HepG2 (cell line): ENCODE measurements around the gene OR6B1. TPM values are rescaled to one million over a fixed set of nuclear protein-coding genes. Genes with fewer than 3 reads are reported as not detected.

ENCODE experiments used
- ATAC-seq: fragments of 200-7000 bp; cut with Tn5 transposase; 3 replicates; pipeline ENCODE4 v1.9.1; 2020; ENCODE audit warnings: mild to moderate bottlenecking, moderate library complexity
- BruUV-seq: library from RNA; stranded (reverse); fragments of 400-500 nt; replicated peaks from 2 replicates; lab custom pipeline; 2021; lab: Mats Ljungman, UMichigan
- CTCF ChIA-PET: fragments of 300-600 bp; formaldehyde crosslinking; extraction: SDS; loops from one replicate; lab custom pipeline; 2021; ENCODE audit warnings: low total read pairs, inconsistent platforms, low intra/inter-chr PET ratio; lab: Yijun Ruan, JAX
- POLR2A ChIA-PET: fragments of 350-600 bp; sonication (Branson Sonifier 250); formaldehyde crosslinking; loops from one replicate; lab custom pipeline; 2020; ENCODE audit warnings: antibody characterized with exemption, inconsistent platforms; lab: Yijun Ruan, JAX
- DNase-seq: peaks from one replicate; pipeline ENCODE4 v3.0.0-alpha.2; 2015; ENCODE audit warnings: low spot score
- FAIRE-seq: peaks from 3 replicates; lab custom pipeline; 2011; peaks lifted over from hg19 to GRCh38; lab: Jason Lieb, UNC
- H2AFZ ChIP-seq: one replicate; pipeline ENCODE4 v1.6.1; 2011; ENCODE audit warnings: low read length, inconsistent platforms
- H3K27ac ChIP-seq: fragments of 300-600 bp; 3 replicates; pipeline ENCODE4 v1.8.0; 2011; ENCODE audit warnings: mixed run types, mild to moderate bottlenecking, mixed read lengths, low read length, inconsistent platforms; ENCODE audit not compliant: insufficient read depth; ENCODE audit errors: extremely low read length
- H3K27me3 ChIP-seq, 2 experiments: fragments of 200-600 bp in 1 of 2; 2 replicates in 1 of 2; 3 replicates in 1 of 2; pipeline versions ENCODE4 v1.6.0 to v1.8.0; 2011; ENCODE audit warnings: low read length in 2 of 2, mild to moderate bottlenecking in 2 of 2, moderate library complexity in 2 of 2, inconsistent platforms in 1 of 2; ENCODE audit not compliant: insufficient read depth in 2 of 2, control insufficient read depth in 1 of 2
- H3K36me3 ChIP-seq, 2 experiments: fragments of 200-600 bp in 1 of 2; replicated peaks in 1 of 2; 2 replicates in 1 of 2; 3 replicates in 1 of 2; pipeline versions ENCODE4 v1.5.1 to v1.8.0; 2011; ENCODE audit warnings: low read length in 2 of 2, inconsistent platforms in 1 of 2; ENCODE audit not compliant: insufficient read depth in 2 of 2, control insufficient read depth in 1 of 2
- H3K4me1 ChIP-seq: 2 replicates; pipeline ENCODE4 v1.5.1; 2012; ENCODE audit warnings: low read length, inconsistent platforms; ENCODE audit not compliant: insufficient read depth
- H3K4me2 ChIP-seq: 2 replicates; pipeline ENCODE4 v1.6.0; 2011; ENCODE audit warnings: low read depth, low read length, inconsistent platforms
- H3K4me3 ChIP-seq, 3 experiments: fragments of 200-600 bp in 1 of 3; sonication (generic), shearing (Covaris generic) in 1 of 3; replicated peaks in 1 of 3; 2 replicates each; pipeline ENCODE4 v1.5.1; 2011 to 2016; ENCODE audit warnings: low read length in 3 of 3, inconsistent platforms in 2 of 3, low read depth in 2 of 3, mild to moderate bottlenecking in 2 of 3, control low read depth in 1 of 3, mixed read lengths in 1 of 3; ENCODE audit not compliant: insufficient read depth in 1 of 3
- H3K79me2 ChIP-seq: one replicate; pipeline ENCODE4 v1.6.1; 2011; ENCODE audit warnings: low read length, inconsistent platforms; ENCODE audit not compliant: insufficient read depth
- H3K9ac ChIP-seq: 2 replicates; pipeline ENCODE4 v1.6.0; 2011; ENCODE audit warnings: mild to moderate bottlenecking, low read depth, low read length, inconsistent platforms; ENCODE audit not compliant: insufficient read depth
- H3K9me3 ChIP-seq: 2 replicates; pipeline ENCODE4 v1.5.1; 2012; ENCODE audit warnings: mild to moderate bottlenecking, low read length
- H4K20me1 ChIP-seq: 2 replicates; pipeline ENCODE4 v1.6.0; 2011; ENCODE audit warnings: inconsistent platforms, mild to moderate bottlenecking, low read length, moderate library complexity; ENCODE audit not compliant: insufficient read depth
- ATF1 ChIP-seq: IDR thresholded peaks from 2 replicates; pipeline ENCODE4 v1.6.1; 2016; ENCODE audit warnings: mild to moderate bottlenecking, control low read depth
- BORCS8-MEF2B ChIP-seq: sonication (generic); formaldehyde crosslinking; IDR thresholded peaks from 2 replicates; pipeline ENCODE4 v1.8.0; 2022; ENCODE audit warnings: mild to moderate bottlenecking, missing genetic modification reagents
- CEBPG ChIP-seq: IDR thresholded peaks from 2 replicates; pipeline ENCODE4 v1.6.1; 2016
- CTCF ChIP-seq: sonication (generic); formaldehyde crosslinking; IDR thresholded peaks from 2 replicates; pipeline ENCODE4 v1.5.0; 2020; ENCODE audit warnings: mild to moderate bottlenecking, missing genetic modification reagents, moderate library complexity
- ERF ChIP-seq: IDR thresholded peaks from 2 replicates; pipeline ENCODE4 v1.6.1; 2018; ENCODE audit warnings: missing biosample characterization, missing genetic modification reagents
- HDAC2 ChIP-seq: sonication (generic); formaldehyde crosslinking; IDR thresholded peaks from 2 replicates; pipeline ENCODE4 v1.4.0; 2020; ENCODE audit warnings: missing genetic modification reagents
- HHEX ChIP-seq: IDR thresholded peaks from 2 replicates; pipeline ENCODE4 v1.6.1; 2016; ENCODE audit warnings: control low read depth
- NFYC ChIP-seq: IDR thresholded peaks from 2 replicates; pipeline ENCODE4 v1.6.1; 2016; ENCODE audit warnings: missing genetic modification reagents, missing compliant biosample characterization
- SMC3 ChIP-seq: IDR thresholded peaks from 2 replicates; pipeline ENCODE4 v1.6.1; 2011; ENCODE audit warnings: low read length, improper control_type of control experiment
- STAG1 ChIP-seq: sonication (generic); formaldehyde crosslinking; IDR thresholded peaks from 2 replicates; pipeline ENCODE4 v1.4.0; 2020; ENCODE audit warnings: missing genetic modification reagents
- UBTF ChIP-seq: sonication (generic); formaldehyde crosslinking; IDR thresholded peaks from 2 replicates; pipeline ENCODE4 v1.4.0; 2020; ENCODE audit warnings: mild to moderate bottlenecking, missing genetic modification reagents
- YEATS4 ChIP-seq: sonication (generic); formaldehyde crosslinking; IDR thresholded peaks from 2 replicates; pipeline ENCODE4 v1.4.0; 2020; ENCODE audit warnings: missing genetic modification reagents, borderline replicate concordance
- ZMYM4 ChIP-seq: sonication (generic); formaldehyde crosslinking; IDR thresholded peaks from 2 replicates; pipeline ENCODE4 v1.8.1; 2023; ENCODE audit warnings: mild to moderate bottlenecking, missing genetic modification reagents
- WGBS: methylation state at CpG from one replicate; pipeline ENCODE4 v1.1.6; 2017; ENCODE audit warnings: low lambda C conversion rate; 5-methylcytosine and 5-hydroxymethylcytosine counted together
- in situ Hi-C: cut with HindIII; loops from 2 replicates; pipeline ENCODE4 v1.10.0; 2017; ENCODE audit warnings: low pct_unique_long_range_greater_than_20kb; ENCODE audit not compliant: extremely low pct_ligation_motif_present
- intact Hi-C: fragments of 100-400 bp; cut with micrococcal nuclease; formaldehyde crosslinking; loops from one replicate; pipeline ENCODE4 v1.10.0; 2022; ENCODE audit not compliant: unreplicated experiment
- polyA plus RNA-seq, 8 experiments: library from polyadenylated mRNA; depleted of rRNA in 3 of 8; stranded (reverse) in 7 of 8; unstranded in 1 of 8; fragments of >200 nt; fragmentation: Illumina TruSeq in 4 of 8; extraction: Trizol in 4 of 8; gene quantifications; 2 replicates each; pipeline versions ENCODE4 v1.2.1 to v1.2.3, GENCODE V29; 2011 to 2016; ENCODE audit warnings: low read depth in 4 of 8, missing spikeins in 1 of 8, mixed read lengths in 1 of 8; ENCODE audit not compliant: insufficient read depth in 1 of 8
- total RNA-seq, 5 experiments: library from RNA; depleted of rRNA; stranded (reverse); fragments of >200 nt; fragmentation: Illumina TruSeq; extraction: Trizol; gene quantifications; 2 replicates each; pipeline ENCODE4 v1.2.3, GENCODE V29; 2016; ENCODE audit warnings: low read depth in 1 of 5

OR6B1 gene
- total and polyA plus RNA-seq, 2 of the 13 experiments (the other 11 are each of a cell fraction or from before 2014, with no cell fraction given) = 0.18 TPM; not detected in 1

- TF ChIP-seq SMC3 = peak; percentile 38; the same call in 1 of the 2 replicates
- 0 out of 2 replicates have a peak, but pooled peaks have one; percentile 28 for TF ChIP-seq ZMYM4
- TF ChIP-seq ATF1 (CRISPR knock-in tag) = no peak
- TF ChIP-seq YEATS4 (CRISPR knock-in tag) = no peak
- TF ChIP-seq STAG1 (CRISPR knock-in tag) = peak; percentile 36; the same call in 1 of the 2 replicates
- 0 out of 2 replicates have a peak, but pooled peaks have one; percentile 20 for TF ChIP-seq CEBPG (CRISPR knock-in tag)
- TF ChIP-seq CTCF = peak; percentile 40
- Histone ChIP-seq H3K4me2 (no peak overlapping the region), H4K20me1 (no peaks in the 10 kb centered on the region), H3K27me3 (no peaks in the 10 kb centered on the region), H3K9me3 (peaks cover 4% of the 10 kb centered on the region; the same call in 1 of the 2 replicates), H3K27ac (no peak overlapping the region), H3K4me3 (no peak overlapping the region), H3K9ac (no peak overlapping the region), H3K79me2 (no peaks in the 10 kb centered on the region), H3K36me3 (no peaks in the 10 kb centered on the region), H2AFZ (no peak overlapping the region), H3K4me1 (peaks cover 22% of the 10 kb centered on the region)
- intact Hi-C loops = loop anchor here (5.0 kb wide), 2 partner anchors 37 to 73 kb away; partner anchors contain the start of gene TCAF1
- ATAC-seq (peak; percentile 88), FAIRE-seq (no peak), DNase-seq (peak; percentile 63)
- WGBS = 50% methylated on average over 1 of the region's 1 CpG
- CTCF ChIA-PET = no interaction called here
- BruUV-seq = no TSS peak
- POLR2A ChIA-PET = interaction anchor here (0.9 to 1.2 kb wide), 2 partner anchors 76 to 94 kb away, joined by 3 read pairs; no protein-coding TSS in a partner anchor
- in situ Hi-C loops = no loop called here
Observed at GRCh38 chr7:143975617-143976016, 24.5 kb upstream of the OR6B1 start.

- ATAC-seq (no peak), FAIRE-seq (no peak), DNase-seq (no peak)
- no peaks in the 10 kb centered on the region for H4K20me1 ChIP-seq
- BruUV-seq = no TSS peak
- no peak overlapping the region for H3K27ac ChIP-seq
- H3K79me2 ChIP-seq = no peaks in the 10 kb centered on the region
- peaks cover 21% of the 10 kb centered on the region for H3K4me1 ChIP-seq
- H3K9ac ChIP-seq = no peak overlapping the region
- H3K27me3 ChIP-seq = no peaks in the 10 kb centered on the region
- intact Hi-C loops = loop anchor here (5.0 kb wide), 2 partner anchors 34 to 76 kb away; partner anchors contain the start of gene TCAF1
- ChIA-PET POLR2A (interaction anchor here (1.2 kb wide), 1 partner anchor 96 kb away, joined by 4 read pairs; no protein-coding TSS in a partner anchor), CTCF (no interaction called here)
- H2AFZ ChIP-seq = no peak overlapping the region
- H3K4me2 ChIP-seq = no peak overlapping the region
- H3K9me3 ChIP-seq = no peaks in the 10 kb centered on the region
- WGBS = 80% methylated on average over 2 of the region's 2 CpGs
- H3K4me3 ChIP-seq = no peak overlapping the region
- in situ Hi-C loops = no loop called here
- H3K36me3 ChIP-seq = no peaks in the 10 kb centered on the region
- TF ChIP-seq HHEX (CRISPR knock-in tag) = no peak
- TF ChIP-seq BORCS8-MEF2B (CRISPR knock-in tag) = no peak
- no peak for TF ChIP-seq NFYC (CRISPR knock-in tag)
- no peak for TF ChIP-seq ERF (CRISPR knock-in tag)
- no peak for TF ChIP-seq HDAC2 (CRISPR knock-in tag)
- TF ChIP-seq UBTF (CRISPR knock-in tag) = no peak
Observed at GRCh38 chr7:143978585-143978984, 21.5 kb upstream of the OR6B1 start.
